GM18870 (cell line): ENCODE results near the gene PRSS22.
A peak's percentile ranks its signal among the peaks of the same experiment; 100 is the strongest.

ENCODE experiments used
- ATAC-seq: cut with Tn5 transposase; IDR thresholded peaks from one replicate; pipeline ENCODE4 v1.9.1; 2021; ENCODE audit warnings: moderate library complexity; ENCODE audit not compliant: unreplicated experiment

PRSS22 gene

DNA sequence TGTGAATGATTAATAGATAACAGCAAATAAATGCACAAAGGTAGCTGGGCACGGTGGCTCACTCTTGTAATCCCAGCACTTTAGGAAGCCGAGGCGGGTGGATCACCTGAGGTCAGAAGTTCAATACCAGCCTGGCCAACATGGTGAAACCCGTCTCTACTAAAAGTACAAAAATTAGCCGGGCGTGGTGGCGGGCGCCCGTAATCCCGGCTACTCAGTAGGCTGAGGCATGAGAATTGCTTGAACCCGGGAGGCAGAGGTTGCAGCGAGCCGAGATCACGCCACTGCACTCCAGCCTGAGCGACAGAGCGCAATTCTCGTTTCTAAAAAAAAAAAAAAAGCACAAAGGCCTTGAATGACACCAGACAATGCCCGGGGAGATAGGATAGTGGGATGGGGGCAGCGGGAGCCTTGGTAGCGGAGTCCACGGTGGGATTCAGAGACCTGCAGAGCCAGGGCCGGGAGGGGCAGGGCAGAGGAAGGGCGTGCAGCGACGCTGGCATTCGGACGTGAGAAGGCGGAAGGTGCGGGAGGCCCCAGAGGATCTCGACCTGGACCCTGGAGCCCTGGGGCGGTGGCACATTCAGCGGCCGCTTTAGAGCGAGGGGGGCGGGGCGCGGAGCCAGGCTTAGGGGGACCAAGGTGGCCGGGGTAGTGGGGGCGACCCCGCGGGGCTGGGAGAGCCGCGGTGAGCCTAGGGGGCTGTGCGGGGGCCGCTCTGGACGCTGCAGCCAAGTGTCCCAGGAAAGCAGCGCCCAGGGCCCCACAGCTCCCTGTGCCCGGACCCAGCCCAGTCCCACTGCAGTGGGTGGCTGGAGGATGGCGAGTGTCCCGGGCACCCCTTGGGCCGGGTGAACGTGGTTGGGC, 24.0 kb upstream of the PRSS22 start:
- no peak for ATAC-seq

- no peak for ATAC-seq
These were observed 22.0 kb upstream of the PRSS22 start for GRCh38 chr16:2879854-2880508.

- ATAC-seq = no peak
These were observed 17.0 kb upstream of the PRSS22 start for GRCh38 chr16:2874912-2875362.

DNA sequence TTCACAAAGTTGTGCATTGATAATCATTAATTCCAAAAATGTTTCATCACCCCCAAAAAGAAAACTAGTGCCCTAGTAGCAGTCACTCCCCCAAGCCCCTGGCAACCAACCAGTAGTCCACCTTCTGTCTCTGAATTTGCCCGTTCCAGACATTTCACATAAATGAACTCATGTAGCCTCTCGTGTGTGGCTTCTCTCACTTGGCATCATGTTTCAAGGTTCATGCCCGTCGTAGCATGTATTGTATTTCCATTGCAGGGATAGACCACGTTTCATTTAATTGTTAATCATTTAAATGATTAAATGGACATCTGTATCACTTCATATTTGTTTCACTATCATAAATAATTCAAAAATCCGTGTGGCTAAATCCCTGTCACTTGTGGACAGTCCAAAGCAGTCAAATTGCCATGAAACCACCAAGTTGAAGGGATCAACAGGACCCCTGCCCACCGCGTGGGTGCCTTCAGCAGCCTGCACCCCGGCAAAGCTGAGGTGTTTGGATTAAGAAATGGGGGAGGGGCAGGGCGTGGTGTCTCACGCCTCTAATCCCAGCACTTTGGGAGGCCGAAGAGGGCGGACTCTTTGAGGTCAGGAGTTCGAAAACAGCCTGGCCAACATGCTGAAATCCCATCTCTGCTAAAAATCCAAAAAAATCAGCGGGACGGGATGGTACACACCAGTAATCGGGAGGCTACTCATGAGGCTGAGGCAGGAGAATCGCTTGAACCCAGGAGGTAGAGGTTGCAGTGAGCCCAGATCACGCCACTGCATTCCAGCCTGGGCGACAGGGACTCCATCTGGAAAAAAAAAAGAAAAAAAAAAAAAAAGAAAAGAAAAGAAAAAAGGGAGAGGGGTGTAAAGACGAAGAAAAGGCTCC, 16.3 kb upstream of the PRSS22 start:
- no peak for ATAC-seq

- ATAC-seq = no peak
These were observed 14.0 kb upstream of the PRSS22 start for GRCh38 chr16:2871926-2872325.

GRCh38 chr16:2867987-2868789, 10.2 kb upstream of the PRSS22 start:
- peak; percentile 68 for ATAC-seq

GRCh38 chr16:2867661-2867986, 9.7 kb upstream of the PRSS22 start:
- ATAC-seq = no peak

GRCh38 chr16:2866431-2866830, 8.5 kb upstream of the PRSS22 start:
- no peak for ATAC-seq

DNA sequence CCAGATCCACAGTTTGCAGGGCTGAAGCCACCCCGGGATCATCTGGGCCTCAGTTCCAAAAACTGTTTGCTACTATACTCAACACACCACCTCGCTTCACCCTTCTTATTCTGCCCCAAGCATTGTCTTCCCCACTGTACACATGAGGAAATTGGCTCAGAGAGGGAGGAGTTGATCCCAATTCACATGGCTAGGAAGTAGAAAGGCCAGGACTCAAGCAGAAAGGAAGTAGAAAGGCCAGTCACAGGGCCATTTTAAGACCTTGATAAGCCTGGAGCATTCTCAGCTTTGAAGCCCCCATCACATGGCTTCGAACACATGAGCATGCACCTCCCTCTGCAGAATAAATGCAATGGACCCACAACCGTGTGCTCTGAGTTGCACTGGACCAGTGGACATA, 7.7 kb upstream of the PRSS22 start:
- ATAC-seq = no peak

DNA sequence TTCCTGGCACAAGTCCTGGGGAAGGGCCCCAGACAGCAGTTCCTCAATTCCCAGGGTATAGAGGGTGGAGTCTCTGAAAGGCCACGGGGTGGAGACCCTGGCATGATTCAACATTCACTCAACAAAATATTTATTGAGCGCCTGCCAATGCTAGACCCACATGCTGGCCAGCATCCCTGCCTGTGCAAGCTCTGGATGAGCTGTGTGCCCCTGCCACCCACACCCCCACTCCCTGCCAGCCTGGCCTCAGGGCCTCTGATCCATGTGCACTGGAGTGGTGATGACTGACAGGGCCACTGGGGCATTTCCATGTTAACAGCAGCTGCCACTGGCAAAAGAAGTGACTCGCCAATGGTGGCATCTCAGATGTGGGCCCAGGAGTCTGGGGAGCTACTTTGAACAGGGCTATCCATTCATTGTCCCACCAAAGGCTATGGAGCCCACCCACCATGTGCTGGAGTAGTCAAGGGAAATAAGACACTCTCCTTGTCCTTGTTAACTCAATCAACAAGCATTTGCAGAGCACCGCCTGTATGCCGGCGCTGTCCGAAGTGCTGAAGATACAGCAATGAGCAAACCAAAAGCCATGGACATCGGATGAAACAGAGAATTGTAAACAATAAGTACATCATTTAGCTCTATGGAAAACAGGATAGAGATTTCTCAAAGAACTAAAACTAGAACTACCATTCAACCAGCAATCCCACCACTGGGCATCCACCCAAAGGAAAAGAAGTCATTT, 3.0 kb upstream of the PRSS22 start:
- no peak for ATAC-seq

DNA sequence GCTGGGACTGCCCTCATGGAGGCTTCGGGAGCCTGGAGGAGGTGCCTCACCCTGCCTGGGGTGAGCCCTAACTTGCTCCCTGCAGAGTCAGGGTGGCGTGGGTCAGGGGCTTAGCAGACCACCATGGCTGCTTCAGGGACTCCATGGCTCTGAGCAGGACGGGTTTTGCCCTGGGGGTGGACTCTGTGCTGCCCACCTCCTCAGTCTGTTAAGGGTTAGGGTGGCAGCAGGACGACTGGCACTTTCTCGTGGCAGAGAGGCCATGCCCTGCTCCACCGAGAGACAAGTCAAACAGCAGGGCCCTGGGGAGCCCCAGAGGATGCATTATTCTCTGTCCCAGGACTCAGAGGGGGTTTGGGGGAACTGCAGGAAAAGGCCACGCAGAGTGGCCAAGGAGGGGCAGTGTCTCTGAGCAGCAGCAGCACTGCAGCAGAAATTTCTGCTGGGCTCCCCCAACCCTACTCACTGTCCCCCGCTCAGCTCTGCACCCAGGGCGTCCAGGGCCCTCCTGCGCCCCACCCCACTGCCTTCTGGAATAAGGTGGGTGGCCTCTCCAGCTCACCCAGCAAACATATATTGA, 1.8 kb upstream of the PRSS22 start:
- no peak for ATAC-seq

DNA sequence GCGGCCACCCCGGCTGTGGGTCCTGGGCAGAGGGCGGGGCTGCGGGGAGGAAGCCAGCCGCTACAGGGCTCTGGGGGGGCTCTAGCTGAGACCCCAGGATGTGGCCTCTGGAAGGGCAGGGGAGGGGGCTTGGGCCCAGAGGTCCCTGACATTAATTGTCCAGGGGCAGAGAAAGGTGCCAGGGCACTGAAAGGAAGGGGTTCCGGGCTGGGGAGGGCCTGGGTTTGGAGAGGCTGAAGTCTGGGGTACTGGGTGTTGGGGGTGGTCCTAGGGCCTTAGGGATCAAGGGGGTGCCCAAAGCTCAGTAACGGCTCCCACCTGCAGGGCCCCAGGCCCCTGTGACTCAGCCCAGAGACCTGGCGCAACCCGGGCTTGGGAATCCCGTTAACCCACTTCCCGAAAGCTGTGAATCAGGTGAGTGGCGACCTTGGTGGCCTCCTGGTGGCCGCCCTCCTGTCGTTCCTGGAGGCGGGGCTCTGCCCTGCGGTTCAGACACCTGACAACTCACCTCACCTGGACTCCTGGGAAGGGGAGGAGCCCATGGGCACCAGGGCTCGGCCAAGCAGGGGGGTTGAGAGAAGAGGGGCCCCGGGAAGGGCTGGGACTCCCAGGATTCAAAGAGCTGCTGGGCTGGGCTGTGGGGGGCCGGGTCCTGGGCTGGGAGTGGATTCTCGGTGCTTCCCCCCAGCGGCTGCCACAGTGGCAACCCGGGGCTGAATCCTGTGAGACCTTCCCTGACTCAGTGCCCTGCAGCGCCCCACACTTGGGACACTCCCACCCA, 465 bp upstream of the PRSS22 start:
- ATAC-seq = no peak

DNA sequence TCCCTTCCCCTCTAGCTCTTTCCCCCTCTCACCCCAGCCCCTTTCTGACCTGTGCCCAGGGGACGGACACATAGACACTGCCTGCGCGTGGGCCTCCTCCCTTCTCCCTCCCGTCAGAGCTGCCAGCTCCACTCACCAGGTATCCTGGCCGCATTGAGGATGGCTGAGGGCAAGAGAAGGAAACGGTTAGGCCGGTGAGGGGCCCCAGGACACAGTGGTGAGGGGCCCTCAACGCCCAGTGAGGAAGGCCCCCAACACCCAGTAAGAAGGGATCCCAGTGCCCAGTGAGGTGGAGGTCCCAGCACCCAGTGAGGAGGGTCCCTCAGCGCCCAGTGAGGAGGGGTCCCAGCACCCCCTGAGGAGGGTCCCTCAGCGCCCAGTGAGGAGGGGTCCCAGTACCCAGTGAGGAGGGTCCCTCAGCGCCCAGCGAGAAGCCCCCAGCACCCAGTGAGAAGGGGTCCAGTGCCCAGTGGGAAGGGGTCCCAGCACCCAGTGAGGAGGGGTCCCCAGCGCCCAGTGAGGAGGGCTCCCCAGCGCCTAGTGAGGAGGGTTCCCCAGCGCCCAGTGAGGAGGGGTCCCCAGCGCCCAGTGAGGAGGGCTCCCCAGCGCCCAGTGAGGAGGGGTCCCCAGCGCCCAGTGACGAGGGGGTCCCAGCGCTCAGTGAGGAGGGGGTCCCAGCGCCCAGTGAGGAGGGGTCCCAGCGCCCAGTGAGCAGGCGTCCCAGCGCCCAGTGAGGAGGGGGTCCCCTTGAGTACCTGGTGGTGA, 1.1 kb downstream of the PRSS22 start:
- no peak for ATAC-seq

DNA sequence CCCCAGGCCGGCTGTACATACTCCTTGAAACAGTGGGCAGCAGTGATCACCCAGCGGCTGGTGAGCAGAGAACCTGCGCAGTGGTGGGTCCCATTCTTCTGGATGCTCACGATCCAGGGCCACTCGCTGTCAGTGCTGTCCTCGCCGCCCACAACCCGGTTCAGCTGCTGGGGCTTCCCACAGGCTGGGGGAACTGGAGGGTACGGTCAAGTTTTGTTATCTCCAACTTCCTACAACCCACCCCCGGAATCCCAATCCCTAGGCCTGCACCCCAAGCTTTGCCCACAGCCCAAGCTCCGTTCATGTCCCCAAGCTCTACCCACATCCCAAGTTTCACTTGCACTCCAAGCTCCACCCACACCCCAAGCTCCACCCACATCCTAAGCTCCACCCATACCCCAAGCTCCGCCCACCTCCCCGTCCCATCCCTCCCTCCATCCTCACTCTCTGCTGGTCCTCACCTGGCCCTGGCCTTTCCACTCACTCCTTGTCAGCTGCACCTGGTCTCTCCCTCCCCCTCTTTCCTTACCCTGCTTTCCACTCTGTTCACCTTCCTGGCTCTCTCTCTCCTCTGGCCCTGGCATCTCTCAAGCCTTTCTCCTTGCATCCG, 1.8 kb downstream of the PRSS22 start:
- no peak for ATAC-seq

DNA sequence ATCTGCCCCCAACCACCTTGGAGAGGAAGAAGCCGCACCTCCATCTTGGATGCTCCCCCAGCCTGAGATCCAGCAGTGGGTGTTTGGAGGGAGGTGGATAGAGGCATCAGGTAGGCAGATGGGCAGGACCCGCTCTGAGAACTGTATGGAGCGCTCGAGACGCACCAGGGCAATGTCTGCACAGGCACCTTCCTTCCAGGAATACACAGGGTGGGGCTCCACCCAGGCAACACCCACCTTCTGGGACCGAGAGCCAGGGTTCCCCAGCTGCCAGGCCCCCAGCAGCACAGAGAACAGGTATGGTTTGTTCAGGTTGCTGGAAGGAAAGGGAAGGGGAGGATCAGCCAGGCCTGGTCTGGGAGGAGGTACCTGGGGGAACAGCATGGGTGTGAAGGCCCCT, 2.4 kb downstream of the PRSS22 start:
- ATAC-seq = no peak

DNA sequence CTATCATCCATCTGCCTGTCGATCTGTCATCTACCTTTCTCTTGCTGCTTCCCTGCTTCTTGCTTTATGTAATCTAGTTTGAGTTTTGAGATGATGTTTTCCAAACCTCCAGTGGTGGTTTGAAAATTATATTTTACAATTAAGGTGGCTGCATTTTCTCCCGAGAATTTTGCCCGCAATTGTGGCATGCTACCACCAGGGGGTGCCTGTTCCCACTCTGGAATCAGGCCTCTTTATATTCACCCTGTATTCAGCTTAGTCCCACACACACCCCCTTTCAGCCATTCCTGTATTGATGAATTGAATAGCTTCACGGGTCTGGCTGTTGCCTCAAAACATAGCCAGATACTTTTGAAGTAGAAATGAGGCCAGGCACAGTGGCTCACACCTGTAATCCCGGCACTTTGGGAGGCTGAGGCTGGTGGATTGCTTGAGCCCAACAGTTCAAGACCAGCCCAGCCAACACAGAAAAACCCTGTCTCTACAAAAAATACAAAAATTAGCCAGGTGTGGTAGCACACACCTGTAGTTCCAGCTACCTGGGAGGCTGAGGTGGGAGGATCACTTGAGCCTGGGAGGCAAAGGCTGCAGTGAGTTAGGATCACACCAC, 3.2 kb downstream of the PRSS22 start:
- ATAC-seq = no peak

DNA sequence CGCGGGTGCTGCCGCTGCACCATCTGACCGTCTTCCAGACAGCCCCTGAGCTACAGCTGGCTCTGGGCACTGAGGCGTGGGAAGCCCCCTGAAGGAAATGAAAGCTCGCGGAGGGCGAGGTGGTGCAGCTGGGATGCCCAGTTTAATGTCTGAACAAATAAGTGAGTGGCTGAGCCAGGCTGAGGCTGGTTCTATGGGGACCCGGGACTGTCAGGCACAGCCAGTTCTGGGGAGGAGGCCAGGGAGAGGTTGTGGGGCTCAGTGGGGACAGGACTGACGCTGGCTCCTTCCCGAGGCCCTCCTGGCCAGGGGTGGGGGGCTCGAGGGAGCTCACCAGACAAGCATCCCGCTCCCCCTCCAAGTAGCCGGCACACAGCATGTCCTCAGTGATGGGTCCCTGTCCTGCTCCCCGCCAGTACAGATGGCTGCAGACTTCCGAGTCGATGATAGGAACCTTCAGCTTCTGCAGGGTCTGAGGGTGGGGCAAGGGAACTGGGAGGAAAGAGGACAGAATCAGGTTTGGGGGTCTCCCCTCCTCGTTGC, 4.4 kb downstream of the PRSS22 start:
- no peak for ATAC-seq
